CD4-positive, alpha-beta T cell treated with Interferon alpha-2 for 1 hour (primary cell): ENCODE data around the gene DNAH5.
"Not testable (repeated sequence)": the region's sequence is repeated elsewhere in the genome, so short reads cannot be mapped to it uniquely, and the experiment has no call there.

Experiments
- DNase-seq, 2 donors: peaks; one replicate each; pipeline ENCODE4 v3.0.0-alpha.2; 2020 to 2022

The DNAH5 gene

DNA sequence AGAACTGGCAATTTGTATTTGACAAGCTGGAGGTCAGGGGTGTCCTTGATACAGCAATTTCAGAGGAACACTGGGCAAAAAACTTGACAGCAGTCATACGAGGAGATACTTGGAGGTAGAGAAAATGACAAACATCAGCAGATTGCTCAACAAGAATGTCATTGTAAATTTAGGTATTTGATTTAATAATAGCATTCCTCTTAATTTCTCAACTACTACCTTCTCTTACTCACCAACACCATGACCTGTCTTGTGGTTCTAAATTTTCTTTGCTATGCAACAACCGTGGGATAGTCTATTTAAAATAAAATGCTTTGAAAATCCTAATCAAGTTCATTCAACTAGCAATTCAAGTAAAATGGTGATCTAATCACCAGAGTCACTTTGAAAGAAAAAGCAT lies 128.4 kb downstream of the DNAH5 start:
- DNase-seq = no peak

DNA sequence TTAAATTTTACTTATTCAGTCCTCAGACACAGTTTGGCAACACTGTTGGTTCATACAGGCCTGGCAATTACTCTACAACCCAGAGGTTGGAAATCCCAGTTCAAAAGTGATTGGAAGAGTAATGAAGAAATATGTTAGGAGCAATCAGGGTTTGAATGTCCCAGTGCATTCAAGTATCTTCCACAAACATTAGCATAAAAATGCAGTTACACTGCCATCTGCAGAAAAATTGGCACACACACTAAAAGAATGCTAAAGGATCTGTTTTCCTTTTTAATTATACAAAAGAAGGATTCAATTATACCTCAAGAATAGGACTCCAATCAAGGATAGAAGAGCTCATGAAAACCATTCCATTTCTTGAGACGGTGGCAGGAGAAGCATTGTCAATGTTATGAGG lies 130.2 kb downstream of the DNAH5 start:
- no peak for DNase-seq

DNA sequence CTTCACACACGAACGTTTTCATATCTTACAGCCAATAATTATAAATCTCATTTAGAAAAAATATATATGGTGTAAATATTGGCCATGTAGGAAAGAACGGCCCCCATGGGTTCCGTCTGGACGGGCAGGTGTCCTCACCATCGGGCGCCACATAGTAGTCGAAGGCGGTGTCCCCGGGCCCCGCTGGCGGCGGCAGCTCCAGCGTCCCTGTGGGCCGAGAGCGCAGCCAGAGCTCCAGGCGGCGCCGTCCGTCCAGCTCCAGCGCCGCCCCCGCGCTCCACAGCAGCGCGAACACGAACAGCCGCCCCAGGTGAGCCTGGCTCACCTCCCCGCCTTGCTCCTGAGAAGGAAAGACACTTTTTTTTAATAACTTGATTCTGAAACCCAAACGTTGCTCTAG lies 134.6 kb downstream of the DNAH5 start:
- DNase-seq = no peak

DNA sequence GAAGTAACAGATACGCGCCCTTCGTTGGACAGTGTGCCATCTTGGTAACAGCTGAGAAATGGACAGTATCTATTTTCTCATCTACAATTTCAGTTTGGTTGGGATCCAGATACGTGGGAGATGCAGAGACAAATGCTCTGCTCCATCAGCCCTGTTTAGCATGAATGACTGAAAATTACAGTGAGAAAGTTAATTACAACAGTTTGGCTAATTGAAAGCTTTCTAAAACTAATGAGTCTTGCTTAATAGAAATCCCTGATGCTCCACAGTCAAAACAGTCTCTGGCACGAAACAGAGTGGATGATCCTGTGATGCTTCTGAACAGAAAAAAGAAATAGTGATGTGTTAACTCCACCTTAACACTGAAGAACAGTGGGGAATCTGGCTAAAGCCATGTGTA lies 140.2 kb downstream of the DNAH5 start:
- no peak for DNase-seq

DNA sequence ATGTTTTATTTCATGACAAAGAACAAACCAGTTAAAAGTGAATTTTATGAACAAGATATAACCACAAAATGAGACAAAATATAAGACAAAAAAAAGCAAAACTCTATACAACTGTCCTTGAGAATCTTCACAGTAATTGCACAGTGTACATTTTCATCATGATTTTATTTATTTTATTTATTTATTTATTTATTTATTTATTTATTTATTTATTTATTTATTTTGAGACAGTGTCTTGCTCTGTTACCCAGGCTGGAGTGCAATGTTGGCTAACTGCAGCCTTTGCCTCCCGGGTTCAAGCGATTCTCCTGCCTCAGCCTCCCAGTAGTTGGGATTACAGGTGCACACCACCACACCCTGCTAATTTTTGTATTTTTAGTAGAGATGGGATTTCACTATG lies 145.9 kb downstream of the DNAH5 start:
- not testable (repeated sequence) for DNase-seq

DNA sequence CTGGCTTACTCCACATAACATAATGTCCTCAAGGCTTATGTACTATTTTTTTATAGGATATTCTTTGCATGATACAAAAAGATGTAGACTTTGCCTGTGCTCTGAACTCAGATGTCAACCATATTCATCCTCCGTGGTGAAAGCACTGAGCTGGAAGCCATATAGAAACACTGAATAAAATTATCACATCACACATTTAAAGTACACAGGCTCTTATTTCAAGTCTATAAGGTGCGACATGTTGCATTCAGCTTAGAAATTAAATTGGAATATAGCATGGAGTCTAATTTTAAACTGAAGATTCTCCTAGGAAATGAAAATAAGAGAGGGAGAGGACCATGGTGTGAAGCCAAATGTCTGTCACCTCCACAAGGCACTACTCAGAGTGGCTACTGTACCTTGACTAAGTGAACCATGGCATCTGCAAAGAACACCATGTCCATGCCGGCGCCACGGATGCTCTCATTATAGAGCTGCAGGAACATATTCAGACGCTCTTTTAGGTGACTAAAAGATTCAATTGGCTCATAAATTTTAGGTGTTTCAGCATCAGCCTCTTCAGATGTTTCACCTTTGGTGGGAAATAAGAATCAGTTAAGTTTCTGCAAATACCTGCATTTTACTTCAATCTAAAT lies 158.6 kb downstream of the DNAH5 start:
- no peak for DNase-seq

DNA sequence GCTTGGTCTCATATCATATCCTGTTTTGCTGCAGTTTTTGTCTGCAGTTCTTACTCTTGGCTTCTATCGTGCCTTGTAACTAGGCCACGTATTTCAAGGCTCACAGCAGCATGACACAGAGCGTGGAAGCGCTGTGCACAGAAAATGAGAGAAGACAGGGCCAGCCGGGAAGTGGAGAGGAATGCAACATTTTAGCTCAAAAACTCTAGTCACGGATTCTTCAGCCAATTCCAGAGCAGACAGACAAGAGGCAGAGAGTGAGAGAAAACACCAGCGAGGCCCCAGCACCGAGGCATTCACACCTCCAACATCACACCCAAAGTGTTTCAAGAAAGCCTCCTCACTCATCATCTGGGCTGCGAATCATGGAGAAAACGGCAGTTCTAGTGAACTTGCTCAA lies 160.8 kb downstream of the DNAH5 start:
- no peak for DNase-seq

DNA sequence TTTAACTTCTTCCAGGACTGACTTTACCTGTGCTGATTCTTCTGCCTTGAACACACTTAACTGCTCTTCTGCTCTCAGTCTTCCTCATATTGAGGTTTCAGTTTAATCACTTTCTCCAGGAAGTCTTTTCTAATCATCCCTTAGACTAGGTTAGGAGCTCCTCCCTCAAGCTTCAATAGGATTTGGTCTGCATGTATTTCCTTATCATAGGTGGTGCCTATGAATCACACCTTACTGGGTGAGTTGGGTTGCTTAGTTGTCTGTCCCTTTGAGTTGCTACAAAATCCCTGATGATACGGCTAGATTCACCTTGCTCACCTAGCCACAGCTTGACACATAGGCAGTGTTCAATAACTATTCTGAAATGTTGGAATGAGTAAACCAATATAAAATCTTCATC lies 164.4 kb downstream of the DNAH5 start:
- no peak for DNase-seq

DNA sequence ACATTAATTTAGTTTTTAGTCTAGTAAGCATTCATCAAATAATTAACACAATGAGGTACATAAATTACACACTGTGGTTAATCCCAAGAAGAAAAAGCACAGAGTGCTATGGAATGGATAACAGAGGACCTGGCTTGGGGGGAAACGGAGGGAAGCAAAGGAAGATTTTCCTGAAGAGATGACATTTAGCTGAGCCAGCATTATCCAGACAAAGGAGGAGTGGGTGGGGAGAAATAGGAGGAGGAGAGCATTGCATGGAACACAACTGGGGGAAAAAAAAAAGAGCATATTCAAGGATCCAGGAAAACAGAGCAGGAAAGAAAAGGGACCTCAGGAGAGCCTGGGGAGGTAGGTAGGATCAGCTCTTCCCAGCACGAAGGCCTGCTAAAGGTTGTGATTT lies 170.8 kb downstream of the DNAH5 start:
- no peak for DNase-seq

DNA sequence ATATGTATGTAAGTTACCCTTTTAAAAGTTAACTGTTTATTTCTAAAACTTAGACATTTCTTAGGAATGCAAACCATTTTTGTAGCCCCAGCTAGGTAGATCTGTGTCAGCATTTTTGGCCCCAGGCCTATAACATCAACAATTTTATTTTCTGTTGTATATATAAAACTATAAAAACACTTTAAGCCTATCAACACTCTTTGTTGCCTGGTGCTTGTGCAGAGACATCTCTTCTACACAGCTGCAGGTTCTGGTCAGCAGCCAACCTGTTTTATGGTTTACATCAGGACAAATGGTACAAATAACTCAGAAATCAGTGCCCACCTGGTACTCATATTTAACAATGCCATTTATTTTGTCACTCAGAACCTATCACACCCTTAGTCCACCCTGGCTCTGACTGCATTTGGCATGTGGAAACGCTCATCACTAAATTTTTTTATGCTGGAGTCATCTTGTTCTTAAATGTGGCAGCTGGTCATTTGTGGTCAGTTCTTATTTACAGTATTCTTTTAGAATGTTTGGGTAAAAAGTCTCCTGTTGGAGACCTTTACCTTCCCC lies 173.4 kb downstream of the DNAH5 start:
- no peak for DNase-seq

DNA sequence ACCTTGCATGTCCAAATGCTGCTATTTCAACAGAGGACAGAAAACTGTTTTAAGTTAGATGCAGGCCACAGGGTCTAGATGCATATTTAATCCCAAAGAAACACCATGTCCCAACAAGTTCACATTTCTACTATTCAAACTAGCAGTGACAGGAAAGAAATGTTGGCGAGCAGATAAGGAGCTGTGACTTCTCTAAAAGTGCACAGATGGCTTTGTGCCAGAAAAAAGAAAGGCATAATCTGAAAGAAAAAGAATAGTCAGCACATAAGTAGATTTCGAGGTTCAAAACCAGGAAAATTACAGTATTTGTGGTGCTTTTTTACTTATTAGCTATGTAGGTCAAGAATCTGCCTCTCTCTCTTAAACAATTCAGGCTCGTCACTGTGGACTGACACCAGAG lies 178.3 kb downstream of the DNAH5 start:
- no peak for DNase-seq

DNA sequence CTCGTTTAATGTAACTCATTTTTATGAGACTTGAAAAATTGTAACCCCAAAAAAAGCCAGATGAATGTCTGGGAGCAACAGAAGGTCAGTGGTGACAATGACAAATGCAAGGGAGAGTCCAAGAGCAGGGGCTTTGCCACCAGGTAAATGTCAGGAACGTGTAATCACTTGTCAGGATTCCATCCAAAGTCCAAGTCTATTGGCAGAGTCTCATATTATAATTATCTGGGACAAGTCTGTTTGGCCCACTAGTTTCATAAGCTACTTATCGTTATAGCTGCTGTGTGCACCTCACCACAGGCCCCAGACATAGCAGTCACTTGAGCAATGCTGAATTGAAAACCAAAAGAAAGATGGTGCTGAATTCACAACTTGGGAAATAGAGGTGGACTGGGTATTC lies 180.8 kb downstream of the DNAH5 start:
- no peak for DNase-seq

DNA sequence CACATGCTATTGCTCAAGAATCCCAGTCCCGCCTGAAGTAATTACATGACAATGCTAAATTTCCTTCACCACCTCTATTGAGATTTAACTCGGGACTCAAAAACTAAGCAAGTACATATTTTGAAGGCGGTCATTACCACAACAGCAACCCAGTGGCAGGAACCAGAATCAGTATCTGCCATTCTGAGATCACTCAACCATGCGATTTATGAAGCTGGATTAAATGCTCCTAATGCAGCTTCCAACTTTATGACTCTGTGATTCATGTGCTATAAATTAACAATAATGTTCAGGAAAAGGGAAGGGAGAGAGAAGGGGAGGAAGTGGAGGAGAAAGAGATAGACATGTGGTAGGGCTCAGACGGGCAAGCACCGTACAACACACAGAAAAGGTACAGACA lies 194.7 kb downstream of the DNAH5 start:
- DNase-seq = no peak

DNA sequence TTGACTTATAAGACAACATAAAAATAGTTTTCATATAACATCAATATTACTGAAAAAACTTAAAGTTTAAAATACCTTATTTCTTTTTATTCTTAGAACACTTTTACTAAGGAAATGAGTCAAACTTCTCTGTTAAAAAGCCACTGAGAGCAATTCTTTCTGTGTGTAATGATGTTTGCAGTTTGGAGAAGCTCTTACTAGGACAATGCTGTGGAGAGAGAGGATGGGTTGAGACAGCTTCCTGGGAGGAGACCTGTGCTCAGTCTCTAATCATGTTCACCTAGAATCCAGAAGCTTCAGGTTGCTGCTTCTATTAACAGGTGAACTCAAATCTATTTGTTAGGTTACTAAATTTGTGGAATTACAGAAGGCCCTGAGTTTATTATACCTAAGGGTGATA lies 198.5 kb downstream of the DNAH5 start:
- no peak for DNase-seq

DNA sequence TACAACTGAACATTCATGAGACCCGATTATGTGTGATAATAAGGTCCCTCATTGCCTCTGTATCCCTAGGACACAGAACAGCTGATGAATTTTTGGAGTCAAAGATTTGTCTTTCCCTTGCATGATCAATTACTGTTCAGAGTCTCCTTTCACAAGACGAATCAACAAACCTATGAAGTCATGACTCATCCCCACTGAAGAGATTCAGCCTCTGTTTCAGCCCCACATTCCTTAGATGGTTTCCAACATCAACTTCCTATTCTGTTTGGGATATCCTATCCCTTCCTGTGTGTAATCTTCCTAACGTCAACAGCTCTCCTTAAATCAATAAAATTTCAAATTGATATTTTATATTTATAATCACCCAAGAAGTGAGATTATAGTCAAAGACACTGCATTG lies 199.0 kb downstream of the DNAH5 start:
- DNase-seq = no peak

DNA sequence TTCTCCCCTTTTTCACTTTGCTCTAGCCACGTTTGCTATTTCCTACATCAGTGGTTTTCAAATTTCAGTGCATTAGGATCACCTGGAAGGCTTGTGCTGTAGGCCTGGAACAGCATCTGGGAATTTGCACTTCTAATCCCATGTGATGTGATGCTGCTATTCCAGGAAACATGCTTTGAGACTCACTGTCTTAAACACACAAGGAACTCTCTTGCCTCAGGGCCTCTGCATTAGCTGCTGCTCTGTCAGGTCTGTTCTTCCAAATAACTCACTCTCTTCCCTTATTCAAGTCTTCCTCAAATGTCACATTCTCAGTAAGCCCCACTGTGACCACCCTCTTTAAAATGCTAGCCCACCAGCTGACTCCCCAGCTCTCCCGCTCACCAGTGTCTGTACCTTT lies 204.0 kb downstream of the DNAH5 start:
- no peak for DNase-seq

DNA sequence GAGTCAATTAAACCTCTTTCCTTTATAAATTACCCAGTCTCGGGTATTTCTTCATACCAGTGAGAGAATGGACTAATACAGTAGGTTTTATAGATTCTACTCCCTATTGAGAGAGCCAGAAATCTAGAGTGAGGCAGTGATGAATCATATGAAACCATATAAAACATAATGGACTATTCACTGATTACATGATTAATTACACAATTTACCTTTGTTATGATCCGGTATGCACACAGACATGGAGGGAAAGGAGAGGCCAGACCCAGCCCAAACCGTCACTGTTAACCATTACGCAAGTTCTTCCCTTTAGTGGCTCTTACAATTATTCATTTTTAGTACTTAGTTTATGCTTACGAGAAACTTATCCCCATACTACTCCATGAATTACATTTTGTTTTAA lies 205.0 kb downstream of the DNAH5 start:
- DNase-seq = no peak

DNA sequence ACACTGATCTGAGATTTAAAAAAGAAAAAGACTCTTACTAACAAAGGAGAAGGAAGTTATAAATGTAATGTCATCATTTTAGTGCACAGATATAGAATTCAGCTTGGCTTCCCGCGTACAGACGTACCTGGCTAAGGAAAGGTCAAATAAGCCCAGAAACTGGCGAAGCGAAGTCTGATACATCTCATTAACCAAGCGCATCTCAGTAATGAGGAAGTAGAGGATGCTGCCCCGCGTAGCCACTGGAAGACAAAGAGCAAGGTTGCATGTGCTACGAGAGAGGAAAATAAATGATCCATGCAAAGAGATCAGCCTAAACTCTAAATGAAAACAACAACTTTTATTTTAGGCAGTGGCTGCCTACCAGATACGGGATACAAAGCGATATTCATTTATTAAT lies 208.8 kb downstream of the DNAH5 start:
- DNase-seq = no peak

DNA sequence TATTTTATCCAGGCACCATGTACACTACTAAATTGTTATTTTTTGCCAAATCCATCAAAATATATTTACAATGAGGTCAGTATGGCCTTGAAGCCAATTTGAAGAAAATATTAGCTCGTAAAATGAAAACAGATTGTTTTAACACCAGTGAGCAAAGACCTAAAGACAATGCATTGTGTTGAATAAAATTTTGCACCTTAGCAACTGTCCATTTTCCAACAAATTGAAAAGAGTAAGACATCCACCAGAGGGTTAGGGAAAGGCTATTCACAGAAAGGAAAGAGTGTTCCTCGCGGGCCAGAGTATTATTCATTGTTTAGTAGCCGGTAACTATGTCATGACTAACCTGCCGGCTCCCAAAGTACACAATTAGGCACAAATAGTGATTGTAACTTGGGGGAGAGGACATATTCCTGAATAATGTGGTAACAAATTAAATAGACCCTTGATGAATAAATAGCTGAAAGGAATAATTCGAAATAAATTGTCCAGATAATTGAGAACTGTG lies 213.3 kb downstream of the DNAH5 start:
- no peak for DNase-seq

DNA sequence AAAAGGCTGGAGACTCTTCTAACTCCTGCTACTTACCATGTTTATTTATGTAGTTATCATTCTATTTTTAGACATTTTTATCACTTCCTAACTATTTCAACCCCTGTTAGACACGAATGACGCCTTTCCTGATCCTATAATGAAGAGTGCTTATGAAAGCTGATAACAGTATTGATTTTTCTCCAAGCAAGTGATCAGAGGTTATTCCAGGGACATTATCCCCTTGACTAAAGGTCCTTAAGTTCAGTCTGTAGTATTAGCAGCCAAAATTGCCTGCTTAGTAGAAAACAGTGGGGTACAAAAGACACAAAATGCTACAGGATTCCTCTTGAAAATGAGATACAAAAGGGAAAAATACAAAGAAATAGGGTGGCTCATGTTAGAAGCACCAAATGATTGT lies 235.6 kb downstream of the DNAH5 start:
- DNase-seq = no peak

DNA sequence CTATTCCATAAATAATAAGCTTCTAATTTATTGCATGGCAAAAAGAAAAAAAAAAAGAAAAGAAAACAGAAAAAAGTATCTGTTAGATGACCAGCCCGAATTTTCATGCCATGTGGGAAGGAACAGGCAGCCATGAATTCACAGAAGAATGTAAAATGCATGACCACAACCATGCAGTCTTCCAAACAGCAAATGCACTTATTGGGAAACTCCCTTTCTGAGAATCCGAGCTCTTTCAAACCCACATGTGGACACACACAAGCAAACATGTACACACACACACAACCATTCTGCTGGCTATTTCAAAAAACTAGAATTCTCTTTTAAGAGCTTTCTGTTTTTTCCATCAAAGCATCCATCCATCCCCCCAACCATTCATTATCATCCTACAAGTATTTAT lies 236.1 kb downstream of the DNAH5 start:
- no peak for DNase-seq

DNA sequence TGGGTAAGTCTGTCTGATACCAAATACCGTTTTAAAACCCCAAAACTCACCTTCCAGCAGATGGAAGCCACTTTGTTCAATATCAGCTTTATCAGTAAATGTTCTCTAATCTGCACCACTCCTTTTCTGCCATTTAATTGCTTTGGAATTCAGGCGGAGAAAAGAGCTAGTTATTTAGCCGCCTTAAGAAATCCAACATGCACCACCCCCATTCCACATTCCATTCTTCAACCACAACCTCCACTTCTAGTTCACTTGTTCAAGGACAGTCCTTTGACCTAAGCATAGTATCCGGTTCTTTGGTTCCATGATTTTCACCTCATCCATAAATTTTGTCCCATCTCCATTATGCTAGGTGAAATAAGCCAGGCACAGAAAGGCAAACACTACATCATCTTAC lies 240.1 kb downstream of the DNAH5 start:
- no peak for DNase-seq

DNA sequence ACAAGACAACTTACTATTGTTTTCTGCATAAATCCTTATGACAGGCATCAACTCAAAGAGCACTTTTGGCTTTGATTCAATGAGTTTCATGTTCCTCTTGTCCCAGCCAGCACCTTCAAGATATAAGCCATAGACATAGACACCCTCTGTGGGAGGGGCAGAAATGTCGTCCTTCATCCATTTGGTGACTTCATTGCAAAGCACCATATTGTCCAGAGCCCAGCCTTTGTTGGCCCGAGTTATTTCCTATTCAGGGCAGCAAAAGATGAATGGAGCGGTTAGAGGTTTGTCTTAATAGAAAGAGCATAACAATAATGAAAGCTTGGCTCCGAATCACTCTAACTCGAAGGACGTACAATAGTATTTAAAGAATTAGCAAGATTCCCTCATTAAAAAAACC lies 243.9 kb downstream of the DNAH5 start:
- no peak for DNase-seq

DNA sequence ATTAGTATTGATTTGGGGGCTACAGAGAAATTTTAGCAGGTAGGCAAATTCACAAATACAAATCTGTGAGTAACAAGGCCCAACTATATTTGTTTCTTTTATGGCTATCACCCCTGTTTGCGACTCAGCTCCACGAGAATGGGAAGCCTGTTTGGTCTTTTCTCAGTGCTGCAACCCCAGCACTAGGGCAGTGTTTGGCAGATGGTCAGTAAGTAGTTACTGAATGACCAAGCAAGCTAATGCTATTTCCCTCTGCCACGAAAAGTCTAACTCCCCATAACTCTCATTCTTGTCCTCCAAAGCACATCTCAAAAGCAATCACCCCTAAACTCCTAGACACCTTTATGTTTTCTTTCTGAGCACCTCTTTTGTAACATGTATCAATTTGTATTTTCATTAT lies 245.6 kb downstream of the DNAH5 start:
- DNase-seq = no peak

DNA sequence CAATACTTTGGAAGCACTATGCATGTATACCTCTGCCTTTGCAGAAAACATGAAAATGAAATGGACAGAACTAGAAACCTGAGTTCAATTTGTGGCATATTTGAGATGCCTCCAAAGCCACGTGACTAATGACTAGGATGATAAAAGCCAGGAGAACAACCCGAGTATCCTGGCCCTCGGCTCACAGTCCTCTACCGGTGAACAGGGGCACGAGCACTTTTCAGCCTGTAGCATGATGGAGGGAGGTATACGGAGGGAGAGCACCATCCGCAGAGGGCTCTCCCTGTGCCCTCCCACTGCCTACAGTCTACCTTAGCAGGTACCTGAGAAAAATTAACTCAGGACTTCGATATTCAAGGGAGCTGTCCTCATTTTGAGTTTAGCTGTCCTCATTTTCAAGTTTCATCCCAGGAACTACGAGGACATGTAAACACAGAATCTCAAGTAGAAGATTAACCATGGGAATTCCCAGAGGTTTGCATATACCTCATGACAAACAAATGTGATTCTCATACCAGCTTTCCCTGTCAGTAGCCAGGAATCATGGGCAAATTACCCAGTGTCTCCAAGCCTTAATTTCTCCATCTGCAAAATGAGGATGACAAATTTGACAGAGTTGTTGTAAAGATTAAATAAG lies 249.3 kb downstream of the DNAH5 start:
- no peak for DNase-seq
